Measurements from ENCODE around the gene NDUFS8. TPM values are rescaled to one million over a fixed set of nuclear protein-coding genes. Genes with fewer than 3 reads are reported as not detected.

Gene NDUFS8
- total and polyA plus RNA-seq, 2 of the 13 experiments (the other 11 are each of a cell fraction or from before 2014, with no cell fraction given): 96.7 to 158 TPM

- TF ChIP-seq THAP8 (CRISPR knock-in tag; IDR thresholded peaks at IDR 0.05; ENCODE audit: borderline replicate concordance) (0 out of 2 replicates have a peak, but pooled peaks have one; percentile 33), ZNF281 (CRISPR knock-in tag; IDR thresholded peaks at IDR 0.05; ENCODE audit: borderline replicate concordance) (peak; percentile 49; the same call in 1 of the 2 replicates), NBN (conservative IDR thresholded peaks at IDR 0.05) (no peak), SRF (IDR thresholded peaks at IDR 0.05; ENCODE audit: low read depth, low read length) (no peak), BORCS8-MEF2B (CRISPR knock-in tag; IDR thresholded peaks at IDR 0.05) (peak; percentile 44; the same call in 1 of the 2 replicates), MTF2 (CRISPR knock-in tag; IDR thresholded peaks at IDR 0.05; ENCODE audit: borderline replicate concordance) (peak; percentile 82; the same call in 1 of the 2 replicates), ZNF563 (CRISPR knock-in tag; IDR thresholded peaks at IDR 0.05) (peak; percentile 85), TAF1 (CRISPR knock-in tag; IDR thresholded peaks at IDR 0.05) (peak; percentile 71), MATR3 (CRISPR knock-in tag; IDR thresholded peaks at IDR 0.05) (no peak), ZNF512 (CRISPR knock-in tag; IDR thresholded peaks at IDR 0.05) (no peak), ZNF331 (CRISPR knock-in tag; IDR thresholded peaks at IDR 0.05) (peak; percentile 78; the same call in 1 of the 2 replicates), RFXAP (CRISPR knock-in tag; IDR thresholded peaks at IDR 0.05; ENCODE audit: borderline replicate concordance) (0 out of 2 replicates have a peak, but pooled peaks have one; percentile 27), NFE2 (CRISPR knock-in tag; IDR thresholded peaks at IDR 0.05) (no peak), SIX4 (CRISPR knock-in tag; IDR thresholded peaks at IDR 0.05) (peak; percentile 26; the same call in 1 of the 2 replicates), ISL2 (CRISPR knock-in tag; IDR thresholded peaks at IDR 0.05) (peak; percentile 43; the same call in 1 of the 2 replicates), ZNF367 (CRISPR knock-in tag; IDR thresholded peaks at IDR 0.05; ENCODE audit: borderline replicate concordance) (0 out of 2 replicates have a peak, but pooled peaks have one; percentile 24), FOXA1 (IDR thresholded peaks at IDR 0.05) (no peak), FOXA1 (CRISPR knock-in tag; IDR thresholded peaks at IDR 0.05) (no peak), ZNF782 (CRISPR knock-in tag; IDR thresholded peaks at IDR 0.05; ENCODE audit: borderline replicate concordance) (no peak)
- TF ChIP-seq, protein P1, sequence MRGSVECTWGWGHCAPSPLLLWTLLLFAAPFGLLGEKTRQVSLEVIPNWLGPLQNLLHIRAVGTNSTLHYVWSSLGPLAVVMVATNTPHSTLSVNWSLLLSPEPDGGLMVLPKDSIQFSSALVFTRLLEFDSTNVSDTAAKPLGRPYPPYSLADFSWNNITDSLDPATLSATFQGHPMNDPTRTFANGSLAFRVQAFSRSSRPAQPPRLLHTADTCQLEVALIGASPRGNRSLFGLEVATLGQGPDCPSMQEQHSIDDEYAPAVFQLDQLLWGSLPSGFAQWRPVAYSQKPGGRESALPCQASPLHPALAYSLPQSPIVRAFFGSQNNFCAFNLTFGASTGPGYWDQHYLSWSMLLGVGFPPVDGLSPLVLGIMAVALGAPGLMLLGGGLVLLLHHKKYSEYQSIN (CRISPR knock-in tag; IDR thresholded peaks at IDR 0.05; ENCODE audit: borderline replicate concordance): no peak
- TF ChIP-seq, protein P2, sequence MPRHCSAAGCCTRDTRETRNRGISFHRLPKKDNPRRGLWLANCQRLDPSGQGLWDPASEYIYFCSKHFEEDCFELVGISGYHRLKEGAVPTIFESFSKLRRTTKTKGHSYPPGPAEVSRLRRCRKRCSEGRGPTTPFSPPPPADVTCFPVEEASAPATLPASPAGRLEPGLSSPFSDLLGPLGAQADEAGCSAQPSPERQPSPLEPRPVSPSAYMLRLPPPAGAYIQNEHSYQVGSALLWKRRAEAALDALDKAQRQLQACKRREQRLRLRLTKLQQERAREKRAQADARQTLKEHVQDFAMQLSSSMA (CRISPR knock-in tag; IDR thresholded peaks at IDR 0.05): no peak
Measured at GRCh38 chr11:68010090-68011041, 20.1 kb upstream of the NDUFS8 start, which contains the start of gene ALDH3B1 (continued).
